Measurements from ENCODE around the gene LHX4. TPM values are rescaled to one million over a fixed set of nuclear protein-coding genes. Genes with fewer than 3 reads are reported as not detected.

The LHX4 gene
- total RNA-seq, 1 donor from 2014 or later: under 0.01 TPM

- FAIRE-seq: no peak
- Histone ChIP-seq H3K36me3 (ENCODE audit: control insufficient read depth, insufficient read depth, low read length) (no peaks in the 10 kb centered on the region), H3K27me3 (ENCODE audit: control insufficient read depth, insufficient read depth, low read length) (no peaks in the 10 kb centered on the region), H3K4me3 (ENCODE audit: low read depth, low read length) (no peak overlapping the region)
- DNase-seq (ENCODE audit: low read depth): peak; percentile 84
- no peak for TF ChIP-seq CTCF (IDR thresholded peaks at IDR 0.05; ENCODE audit: insufficient read depth, low read length, severe bottlenecking)
Measured at GRCh38 chr1:180310095-180310494, 80.0 kb downstream of the LHX4 start.

- Histone ChIP-seq H3K27me3 (ENCODE audit: control insufficient read depth, insufficient read depth, low read length) (no peaks in the 10 kb centered on the region), H3K4me3 (ENCODE audit: low read depth, low read length) (no peak overlapping the region), H3K36me3 (ENCODE audit: control insufficient read depth, insufficient read depth, low read length) (no peaks in the 10 kb centered on the region)
- no peak for FAIRE-seq
- no peak for TF ChIP-seq CTCF (IDR thresholded peaks at IDR 0.05; ENCODE audit: insufficient read depth, low read length, severe bottlenecking)
- peak; percentile 29 for DNase-seq (ENCODE audit: low read depth)
Measured at GRCh38 chr1:180311011-180311730, 81.1 kb downstream of the LHX4 start.

- TF ChIP-seq CTCF (IDR thresholded peaks at IDR 0.05; ENCODE audit: insufficient read depth, low read length, severe bottlenecking): no peak
- Histone ChIP-seq H3K27me3 (ENCODE audit: control insufficient read depth, insufficient read depth, low read length) (no peaks in the 10 kb centered on the region), H3K4me3 (ENCODE audit: low read depth, low read length) (no peak overlapping the region), H3K36me3 (ENCODE audit: control insufficient read depth, insufficient read depth, low read length) (no peaks in the 10 kb centered on the region)
- no peak for FAIRE-seq
- no peak for DNase-seq (ENCODE audit: low read depth)
Measured at GRCh38 chr1:180312926-180313325, 82.9 kb downstream of the LHX4 start.

- TF ChIP-seq CTCF (IDR thresholded peaks at IDR 0.05; ENCODE audit: insufficient read depth, low read length, severe bottlenecking): no peak
- Histone ChIP-seq H3K27me3 (ENCODE audit: control insufficient read depth, insufficient read depth, low read length) (no peaks in the 10 kb centered on the region), H3K4me3 (ENCODE audit: low read depth, low read length) (no peak overlapping the region), H3K36me3 (ENCODE audit: control insufficient read depth, insufficient read depth, low read length) (no peaks in the 10 kb centered on the region)
- DNase-seq (ENCODE audit: low read depth) (no peak), FAIRE-seq (no peak)
Measured at GRCh38 chr1:180327089-180327488, 97.0 kb downstream of the LHX4 start.

Other genes starting within 250 kb of the LHX4 start
- gene QSOX1, start 75.4 kb upstream of the LHX4 start, total RNA-seq: 134 and 196 TPM in 2 replicates

Data from bronchial epithelial cell (primary cell).